ENCODE results near the gene CTTNBP2. TPM values are rescaled to one million over a fixed set of nuclear protein-coding genes. Genes with fewer than 3 reads are reported as not detected.
A peak's percentile ranks its signal among the peaks of the same experiment; 100 is the strongest.

The CTTNBP2 gene
- total RNA-seq, 1 experiment from 2014 or later: 4.8 TPM

- no peak for DNase-seq (ENCODE audit: low spot score)
Measured at GRCh38 chr7:117784315-117784714, 88.9 kb downstream of the CTTNBP2 start.

DNA sequence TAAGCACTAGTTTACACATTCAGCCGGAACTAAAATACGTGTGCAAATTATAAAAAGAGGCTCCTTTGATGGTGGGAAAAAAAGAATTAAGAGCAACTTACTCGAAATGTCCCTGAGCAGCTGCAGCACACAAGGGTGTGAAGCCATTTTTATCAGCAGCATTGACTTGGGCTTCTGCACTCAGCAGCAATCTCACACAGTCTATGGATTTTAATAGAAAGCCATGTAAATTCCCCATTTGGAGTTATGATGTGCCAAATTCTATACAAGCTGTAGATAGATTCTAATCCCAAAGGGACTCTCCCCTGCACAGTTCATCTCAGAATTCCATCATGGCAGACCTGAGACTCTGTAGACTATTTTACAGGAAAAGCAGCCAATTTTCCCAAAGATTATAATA, 90.5 kb downstream of the CTTNBP2 start:
- DNase-seq (ENCODE audit: low spot score): no peak

GRCh38 chr7:117781707-117782106, 91.5 kb downstream of the CTTNBP2 start:
- DNase-seq (ENCODE audit: low spot score): no peak

DNA sequence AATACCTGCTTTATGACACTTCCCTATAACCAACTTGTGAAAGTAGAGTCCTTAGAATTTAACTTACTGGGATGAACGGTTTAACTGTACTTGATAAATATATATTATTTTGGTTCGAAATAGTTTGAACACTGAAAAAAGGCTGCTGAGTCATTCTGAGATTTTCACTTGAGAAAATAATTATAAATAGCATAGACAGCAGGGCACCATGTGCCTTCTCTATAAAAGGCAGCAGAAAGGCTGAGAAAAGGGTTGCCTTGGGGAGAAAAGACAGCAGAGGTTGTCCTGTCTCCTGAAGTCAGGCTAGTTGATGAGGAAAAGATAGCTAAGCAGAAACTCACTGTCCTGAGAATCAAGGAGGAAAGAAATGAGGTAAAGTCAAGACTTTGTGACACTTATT, 92.4 kb downstream of the CTTNBP2 start:
- DNase-seq (ENCODE audit: low spot score): no peak

DNA sequence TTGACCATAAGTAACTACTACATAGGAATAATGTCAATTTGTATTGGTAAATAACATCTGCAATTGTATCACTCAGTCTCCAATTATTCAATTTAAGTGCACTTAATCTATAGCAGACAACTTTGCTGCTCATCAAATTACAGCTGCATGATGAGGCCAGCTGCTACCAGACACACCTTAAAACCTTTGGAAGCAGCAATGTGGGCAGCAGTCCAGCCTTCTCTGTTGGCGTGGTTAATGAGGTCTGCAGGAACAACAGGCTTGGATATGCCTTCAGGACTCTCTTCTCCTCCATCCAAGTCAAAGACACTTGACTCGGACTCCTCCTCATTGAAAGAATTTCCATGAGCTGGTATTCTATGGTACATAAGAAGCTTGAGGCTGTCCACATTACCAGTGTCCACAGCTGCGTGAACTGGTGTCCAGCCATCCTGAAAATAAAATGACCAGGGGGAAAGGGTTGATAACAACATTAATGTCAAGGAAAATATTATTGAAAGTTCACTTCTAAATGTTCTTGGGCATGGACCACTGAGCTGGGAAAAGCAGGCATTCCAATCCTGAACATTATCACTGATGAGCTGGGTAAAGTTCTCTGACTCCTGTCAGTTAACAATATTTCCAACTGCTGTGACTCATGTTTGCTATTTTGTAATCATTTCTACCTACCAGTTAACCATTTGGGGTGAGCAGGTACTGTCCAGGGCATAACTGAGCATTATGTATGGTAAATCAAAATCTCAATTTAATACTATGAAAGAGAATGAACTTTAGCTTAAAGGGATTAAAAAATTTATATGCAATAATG, 95.7 kb downstream of the CTTNBP2 start:
- DNase-seq (ENCODE audit: low spot score): no peak

DNA sequence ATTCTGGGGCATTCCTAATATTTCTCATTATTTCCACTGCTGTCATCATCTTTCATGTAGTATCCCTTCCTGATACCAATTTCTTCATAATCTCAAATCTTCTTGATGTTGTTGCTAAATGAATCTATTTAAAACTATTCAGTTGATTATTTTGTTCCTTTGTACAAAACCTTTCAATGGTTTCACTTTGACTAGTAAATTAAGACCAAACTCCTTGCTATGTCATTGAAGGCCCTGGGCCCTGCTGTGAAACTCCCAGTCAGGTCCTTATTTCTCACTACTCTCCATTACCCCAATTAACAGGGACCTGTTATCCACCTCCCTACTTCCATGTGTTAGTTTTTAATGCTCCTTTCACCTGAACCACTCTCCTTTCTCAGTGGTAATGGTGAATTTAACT, 97.0 kb downstream of the CTTNBP2 start:
- DNase-seq (ENCODE audit: low spot score): no peak

- DNase-seq (ENCODE audit: low spot score): no peak
Measured at GRCh38 chr7:117775801-117776200, 97.4 kb downstream of the CTTNBP2 start.

DNA sequence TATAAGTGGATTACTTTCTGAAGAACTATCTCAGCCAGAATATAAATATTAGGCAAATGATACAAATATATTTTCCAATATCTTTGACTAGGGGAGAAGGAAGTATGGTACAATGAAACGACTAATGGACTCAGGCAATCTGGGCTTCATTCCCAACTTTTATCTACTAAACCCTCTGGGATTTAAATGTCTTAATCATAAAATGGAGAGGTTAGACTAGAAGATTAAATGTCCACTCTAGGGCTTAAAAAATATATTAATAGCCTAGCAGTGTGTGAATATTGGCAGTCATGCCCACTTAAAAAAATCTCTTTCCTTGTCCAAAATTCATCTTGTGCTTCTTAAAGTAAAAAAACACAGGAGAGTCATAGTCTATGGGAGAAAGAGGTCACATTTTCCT, 98.3 kb downstream of the CTTNBP2 start:
- no peak for DNase-seq (ENCODE audit: low spot score)

- no peak for DNase-seq (ENCODE audit: low spot score)
Measured at GRCh38 chr7:117772421-117772820, 100.8 kb downstream of the CTTNBP2 start.

- DNase-seq (ENCODE audit: low spot score): no peak
Measured at GRCh38 chr7:117771756-117772155, 101.5 kb downstream of the CTTNBP2 start.

DNA sequence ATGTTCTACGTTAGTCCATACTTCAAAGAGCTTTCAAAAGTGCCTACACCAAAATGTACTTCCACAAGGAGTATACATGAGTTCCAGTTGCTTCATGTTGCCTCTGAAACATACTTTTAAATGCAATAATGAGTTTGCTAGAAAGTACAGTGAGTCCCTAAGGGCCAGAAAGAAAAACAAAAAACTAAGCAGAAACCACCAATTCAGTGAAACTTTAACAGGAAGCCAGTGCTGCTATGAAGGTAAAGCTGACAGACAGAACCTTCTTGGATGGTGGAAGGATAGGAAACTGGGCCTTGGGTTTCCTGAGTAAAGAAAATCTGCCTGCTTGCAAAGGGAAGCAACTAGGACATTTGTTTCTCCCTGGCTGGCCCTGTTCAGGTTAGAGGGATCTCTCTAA, 104.2 kb downstream of the CTTNBP2 start:
- DNase-seq (ENCODE audit: low spot score): no peak

DNA sequence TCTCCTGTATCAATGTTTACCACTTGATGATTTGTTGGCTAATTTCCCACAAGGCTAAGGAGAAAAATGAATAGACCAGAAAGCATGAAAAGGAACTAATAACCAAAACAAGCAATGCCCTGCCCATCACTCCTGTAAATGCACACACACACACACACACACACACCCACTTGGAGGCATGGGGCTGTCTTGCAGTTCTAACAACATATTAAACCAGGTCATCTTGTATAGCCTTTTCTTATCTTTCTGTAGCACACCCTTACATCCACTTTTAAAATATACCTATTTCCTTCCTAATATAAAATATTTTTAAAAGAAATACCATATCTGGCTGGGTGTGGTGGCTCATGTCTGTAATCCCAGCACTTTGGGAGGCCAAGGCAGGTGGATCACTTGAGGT, 105.3 kb downstream of the CTTNBP2 start:
- DNase-seq (ENCODE audit: low spot score): no peak

DNA sequence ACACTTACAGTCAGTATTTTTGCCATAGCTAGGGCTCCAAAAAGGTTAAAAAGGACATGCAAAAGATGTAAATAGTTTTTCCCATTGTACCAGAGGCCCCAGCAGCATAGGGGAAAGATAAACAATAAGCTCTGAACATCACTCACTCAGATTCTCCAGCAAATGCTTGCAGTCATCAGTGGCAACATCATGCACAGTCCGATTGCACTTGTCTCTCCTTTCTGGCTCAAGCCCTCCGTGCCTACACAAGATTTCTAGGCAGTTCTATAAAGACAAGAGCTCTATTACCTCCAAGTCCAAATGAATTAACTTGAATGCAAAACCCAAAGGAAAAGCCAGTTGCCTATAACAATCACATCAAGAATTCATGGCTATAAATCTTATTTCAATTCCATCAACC, 106.3 kb downstream of the CTTNBP2 start:
- no peak for DNase-seq (ENCODE audit: low spot score)

DNA sequence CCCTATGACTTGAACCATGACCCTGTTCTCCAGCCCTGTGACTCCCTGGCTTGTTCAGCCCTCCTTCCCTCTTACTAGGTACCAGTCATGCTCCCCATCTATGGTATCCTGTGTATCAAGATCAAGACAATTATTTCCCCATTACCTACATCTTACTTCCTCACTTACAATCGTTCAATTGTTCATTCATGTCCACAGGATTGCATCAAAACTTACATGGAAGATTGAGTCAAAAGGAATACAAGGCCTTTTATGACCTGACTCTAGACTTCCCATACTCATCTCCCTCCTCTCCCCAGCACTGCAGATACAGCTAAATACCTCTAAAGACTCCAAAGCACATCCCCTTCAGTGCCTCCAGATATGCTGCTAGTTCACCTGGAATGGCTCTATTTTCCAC, 109.2 kb downstream of the CTTNBP2 start:
- no peak for DNase-seq (ENCODE audit: low spot score)

GRCh38 chr7:117762055-117762454, 111.2 kb downstream of the CTTNBP2 start:
- DNase-seq (ENCODE audit: low spot score): no peak

DNA sequence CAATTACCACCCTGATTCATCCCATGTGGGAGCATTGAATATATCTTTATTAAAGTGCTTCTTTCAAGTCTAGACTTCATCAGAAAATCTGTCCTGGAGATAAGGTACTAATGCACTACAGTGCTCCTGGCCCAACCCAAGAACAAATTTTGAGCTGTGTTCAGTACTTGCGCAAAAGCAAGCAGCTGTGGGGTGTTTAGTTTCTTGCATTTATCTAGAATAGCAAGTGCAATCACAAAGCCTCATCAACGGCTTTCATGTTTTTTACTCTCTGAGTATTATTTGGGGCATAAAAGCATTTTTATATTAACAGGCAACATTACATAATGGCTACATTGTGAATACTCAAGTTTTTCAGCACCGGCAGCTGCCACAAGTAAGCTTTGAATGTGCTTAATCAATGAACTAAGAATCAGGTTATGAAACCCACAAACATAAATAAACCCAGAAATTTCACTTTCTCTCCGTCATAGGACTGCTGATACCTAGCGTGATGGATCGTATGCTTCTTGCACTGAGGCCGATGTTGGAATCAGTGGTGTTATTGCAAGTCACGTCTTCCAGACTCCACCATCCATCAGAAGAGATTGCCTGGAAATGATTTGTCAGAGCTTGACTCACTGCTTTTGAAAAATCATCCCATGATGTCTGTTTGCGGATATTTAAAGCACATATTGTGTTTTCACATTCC, 113.1 kb downstream of the CTTNBP2 start:
- DNase-seq (ENCODE audit: low spot score): no peak

DNA sequence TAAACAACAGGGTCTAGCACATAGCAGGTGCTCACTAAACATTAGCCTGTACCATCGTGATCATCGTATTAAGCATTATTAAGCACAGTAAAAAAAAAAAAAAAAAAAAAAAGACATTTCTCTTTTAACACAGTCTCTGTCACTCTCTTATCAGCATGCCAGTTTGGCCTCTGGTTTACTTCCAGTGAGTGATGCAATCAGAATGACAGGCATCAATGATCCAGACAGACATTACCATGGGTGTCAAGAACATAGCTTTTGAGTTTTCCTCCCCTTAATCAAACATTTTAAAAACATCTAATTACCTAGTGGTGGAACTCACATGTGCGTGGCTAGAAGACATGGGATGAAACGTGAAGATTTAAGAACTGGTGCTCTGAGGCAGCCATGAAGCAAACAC, 115.8 kb downstream of the CTTNBP2 start:
- no peak for DNase-seq (ENCODE audit: low spot score)

DNA sequence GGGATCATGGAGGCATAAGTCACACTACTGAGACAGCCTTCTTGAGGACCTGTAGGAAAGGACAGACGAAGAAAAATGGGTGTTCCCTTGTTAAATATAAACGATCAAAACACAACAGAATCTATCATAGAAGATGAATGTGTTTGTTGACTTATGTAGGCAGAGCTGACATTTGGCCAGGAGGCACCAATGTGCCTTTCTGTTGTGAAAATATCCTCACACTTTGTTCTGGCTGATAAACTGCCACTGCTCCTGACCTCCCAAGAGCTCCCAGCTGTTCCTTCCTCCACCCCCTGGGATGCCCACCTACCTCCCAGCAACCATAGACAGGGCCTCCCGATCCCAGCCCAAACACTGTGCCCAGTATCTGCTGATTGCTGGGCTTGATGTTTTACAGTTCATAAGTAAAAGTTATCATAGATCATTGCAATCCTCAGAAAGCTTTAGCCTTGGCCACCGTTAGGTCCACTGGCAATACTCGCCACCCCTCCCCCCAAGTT, 116.6 kb downstream of the CTTNBP2 start:
- no peak for DNase-seq (ENCODE audit: low spot score)

DNA sequence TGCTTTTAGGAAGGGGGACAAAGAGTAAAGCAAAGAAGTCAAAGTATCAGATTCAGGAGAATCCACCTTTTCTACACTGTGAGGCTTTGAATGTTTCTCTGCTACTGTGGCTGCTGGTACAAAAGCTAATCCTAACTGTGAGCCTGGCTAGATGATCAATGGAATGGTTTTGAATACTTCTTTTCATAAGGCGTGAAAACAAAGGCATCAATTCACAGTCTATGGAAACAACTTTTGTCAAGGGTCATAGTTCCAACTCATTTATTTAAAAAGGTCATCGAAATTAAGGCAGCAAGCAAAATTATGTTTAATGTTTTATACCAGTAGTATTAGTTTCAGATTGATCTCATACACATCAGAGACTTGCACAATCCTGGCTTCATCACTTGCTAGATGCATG, 118.1 kb downstream of the CTTNBP2 start:
- no peak for DNase-seq (ENCODE audit: low spot score)

DNA sequence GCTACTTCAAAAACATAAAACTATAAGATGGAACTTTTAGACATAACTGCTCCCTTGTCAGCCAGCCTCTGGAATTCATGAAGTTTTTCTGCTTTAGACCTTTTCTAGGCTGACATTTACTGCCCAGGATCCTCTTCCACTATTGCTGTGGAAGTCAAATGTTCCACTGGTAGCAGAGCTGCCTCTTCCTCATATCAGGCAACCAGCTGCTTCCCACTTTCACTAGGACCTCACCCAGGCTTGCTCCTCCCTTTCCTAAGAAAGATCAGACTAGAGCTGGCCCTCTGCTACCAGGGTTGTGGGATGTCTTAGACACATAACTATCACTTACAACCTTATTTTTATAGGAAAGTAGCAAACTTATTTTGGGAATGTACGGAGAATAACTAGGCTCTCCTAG, 121.5 kb downstream of the CTTNBP2 start:
- DNase-seq (ENCODE audit: low spot score): no peak

DNA sequence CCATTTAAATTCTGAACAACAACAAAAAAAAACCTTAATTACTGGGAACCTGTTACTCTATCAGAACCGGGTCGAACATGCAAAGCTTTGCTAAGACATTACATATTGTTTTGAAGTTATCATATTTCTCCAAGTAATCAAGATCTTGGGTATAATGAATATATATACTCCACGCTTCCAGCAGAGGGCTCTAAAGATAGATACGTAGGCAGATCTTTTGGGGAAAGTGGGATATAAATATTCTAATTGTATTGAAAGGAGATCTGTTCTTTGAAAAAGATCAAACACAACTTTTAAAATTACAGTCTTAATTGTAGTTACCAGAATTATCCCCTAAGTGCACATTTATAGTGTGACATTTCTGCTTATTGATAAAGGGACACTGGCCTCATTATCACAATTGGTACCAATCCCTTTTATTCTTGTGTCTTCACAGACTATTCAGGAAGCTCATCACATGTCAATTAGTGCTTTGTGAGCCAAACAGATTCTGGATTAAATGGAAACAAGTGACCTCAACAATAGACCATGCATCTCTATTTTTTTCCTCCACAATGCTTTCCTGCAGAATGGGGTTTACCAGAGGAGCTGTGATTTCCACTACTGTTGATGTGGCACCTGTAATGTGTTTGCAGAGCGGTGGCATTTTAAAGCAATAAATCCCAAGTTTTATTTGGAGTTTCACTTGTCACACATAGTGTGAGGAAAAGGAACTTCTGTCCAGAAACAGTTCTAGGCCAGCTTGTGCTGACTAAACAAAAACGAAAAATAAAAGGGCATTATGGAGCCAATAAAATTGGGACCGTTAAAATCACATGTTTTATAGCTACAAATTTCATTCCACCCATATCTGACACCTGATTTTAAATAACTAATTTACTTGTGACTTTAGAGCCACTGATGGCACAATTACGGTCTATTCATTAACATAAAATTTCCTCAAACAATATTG, 122.4 kb downstream of the CTTNBP2 start:
- DNase-seq (ENCODE audit: low spot score): peak; percentile 16

- no peak for DNase-seq (ENCODE audit: low spot score)
Measured at GRCh38 chr7:117741962-117742361, 131.3 kb downstream of the CTTNBP2 start.

All from H4 (cell line).